ENCODE measurements around the gene LPP.

The LPP gene

DNA sequence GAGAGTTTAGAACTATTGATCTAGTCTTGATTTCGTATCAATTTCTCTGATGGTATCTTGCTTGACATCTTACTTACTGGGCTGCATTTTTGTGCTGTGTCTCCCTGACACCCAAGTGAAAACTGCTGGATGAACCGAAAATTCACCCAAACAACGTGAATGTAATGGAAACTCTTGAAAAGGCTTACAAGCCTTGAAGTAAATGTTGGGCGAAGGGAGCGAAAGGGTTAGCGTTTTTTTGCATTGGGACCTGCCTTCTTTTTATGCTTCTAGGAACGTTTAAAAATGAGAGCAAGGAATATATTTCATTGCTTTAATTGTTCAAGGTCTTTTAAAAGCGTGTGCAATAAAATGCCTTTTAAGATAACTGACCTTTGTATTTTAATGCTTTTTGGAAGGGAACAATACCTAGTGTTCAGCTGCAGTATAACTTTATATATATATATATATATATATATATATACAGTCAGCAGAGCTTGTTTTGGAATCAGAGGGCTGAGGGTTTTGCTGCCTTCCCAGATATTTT, 94.1 kb downstream of the LPP start:
- DNase-seq (ENCODE audit: low read depth), result no peak

DNA sequence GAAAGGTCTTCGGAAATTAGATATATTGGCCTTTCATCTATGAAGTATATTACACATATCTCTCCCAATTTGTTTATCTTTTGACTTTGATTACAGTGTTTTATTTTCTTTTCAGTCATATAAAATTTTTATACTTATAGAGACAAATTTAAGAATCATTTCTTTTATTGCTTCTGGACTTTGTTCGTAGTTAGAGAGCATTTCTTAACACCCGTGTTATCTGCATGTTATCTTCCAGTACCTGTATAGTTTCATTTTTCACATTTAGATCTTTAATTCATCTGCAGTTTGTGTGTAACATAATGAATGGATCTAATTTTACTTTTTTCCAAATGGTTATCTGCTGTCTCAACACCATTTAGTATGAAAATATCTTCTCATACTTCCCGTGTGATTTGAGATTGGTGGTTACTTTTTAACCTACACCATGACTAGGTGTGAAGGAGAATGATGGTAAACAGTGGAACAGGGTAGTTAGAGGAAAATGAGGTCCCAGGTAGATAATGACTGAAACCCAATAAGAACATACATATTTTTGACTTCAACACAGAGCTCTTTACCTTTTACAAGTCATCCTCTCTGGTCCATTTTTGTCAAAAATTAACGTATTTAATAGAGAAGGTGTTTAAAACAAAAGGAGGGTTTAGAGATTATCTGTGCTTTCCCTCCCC, 99.3 kb downstream of the LPP start:
- no peak for DNase-seq (ENCODE audit: low read depth)

DNA sequence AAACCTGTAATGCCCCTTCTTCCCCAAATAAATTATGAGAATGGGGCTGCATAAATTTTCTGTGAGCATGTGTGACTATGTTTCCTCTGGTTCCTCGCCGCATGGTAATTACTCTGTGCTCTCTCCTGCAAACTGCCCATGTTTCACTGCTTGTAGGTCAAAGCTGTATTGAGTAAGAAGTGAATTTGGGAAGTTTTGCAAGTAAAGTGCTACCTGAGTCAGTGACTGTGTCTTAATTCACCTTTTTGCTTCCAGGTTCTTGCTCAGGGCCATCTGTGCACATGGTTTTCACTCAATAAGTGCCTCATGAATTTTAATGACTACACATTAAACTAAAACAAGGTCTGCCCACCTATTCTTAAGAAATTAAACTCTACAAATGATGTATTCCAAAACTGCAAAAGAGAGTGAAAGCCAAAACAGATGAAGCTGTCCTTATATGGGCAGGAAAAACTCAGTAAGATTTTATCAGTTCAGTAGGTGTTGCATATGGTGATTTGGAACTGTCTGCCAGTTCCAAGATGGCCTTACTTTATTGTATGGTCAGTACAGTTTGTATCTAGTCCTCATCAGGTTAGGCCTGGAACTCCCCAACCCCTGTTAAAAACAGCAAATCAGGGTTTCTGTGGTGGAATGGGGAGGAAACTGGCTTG, 100.0 kb downstream of the LPP start:
- DNase-seq (ENCODE audit: low read depth), result no peak

DNA sequence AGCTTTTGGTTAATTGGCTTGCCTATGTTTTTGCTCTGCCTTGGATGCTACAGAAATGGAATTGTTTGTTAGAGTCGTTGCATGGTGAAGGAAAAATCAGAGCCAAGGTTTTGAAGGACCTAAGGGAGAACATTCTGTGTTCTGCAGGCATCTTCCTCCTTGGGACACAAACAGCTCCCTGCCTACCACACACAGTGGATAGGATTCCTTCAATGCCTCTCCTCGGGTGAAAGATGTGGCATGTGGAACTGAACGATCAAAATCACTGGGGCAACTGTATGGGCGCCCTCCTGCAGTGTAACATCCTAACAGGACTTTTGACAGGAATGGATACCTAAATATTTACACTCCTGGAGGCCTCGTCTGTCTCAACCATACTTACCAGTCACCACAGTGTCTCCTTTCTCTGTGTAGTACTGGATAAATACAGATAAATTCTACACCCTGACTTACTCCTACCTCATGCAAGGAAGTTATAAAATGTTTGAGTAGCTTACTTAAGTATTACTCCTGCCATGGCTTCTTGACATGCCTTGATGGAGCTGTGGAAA, 100.6 kb downstream of the LPP start:
- no peak for DNase-seq (ENCODE audit: low read depth)

DNA sequence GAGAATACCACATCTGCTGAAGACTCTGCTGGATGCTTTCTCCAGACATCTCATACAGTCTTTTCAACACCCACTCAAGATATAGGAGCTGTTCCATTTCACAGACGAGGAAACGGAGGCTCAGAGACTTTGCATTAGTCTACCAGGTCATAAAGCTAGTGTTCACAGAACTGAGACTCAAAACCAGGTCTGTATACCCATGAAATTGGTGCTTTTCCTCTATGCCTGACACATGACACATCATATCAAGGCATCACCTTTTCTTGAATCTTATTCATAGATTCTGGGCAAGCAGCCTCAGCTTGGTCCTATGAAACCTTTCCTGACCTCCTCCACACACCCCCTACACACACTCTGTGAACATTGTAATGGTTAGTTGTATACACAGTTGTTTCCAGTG, 101.2 kb downstream of the LPP start:
- no peak for DNase-seq (ENCODE audit: low read depth)

DNA sequence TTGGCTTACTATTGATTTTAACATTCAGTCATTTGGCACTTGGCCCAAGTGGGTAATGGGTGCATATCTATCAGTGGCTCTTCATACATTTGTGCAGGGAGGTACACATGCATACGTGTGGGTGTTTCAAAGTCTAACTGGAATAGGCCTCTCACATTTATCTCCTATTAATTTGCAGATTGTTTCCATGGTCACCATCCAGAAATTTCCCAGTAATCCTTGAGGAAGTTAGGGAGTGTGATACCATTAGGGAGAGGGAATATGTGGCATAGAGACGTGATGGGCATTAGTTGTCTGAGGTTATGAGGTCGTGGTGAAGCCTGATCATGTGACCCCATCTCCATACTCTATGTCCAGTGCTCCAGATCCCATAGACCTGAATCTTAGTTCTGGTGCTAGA, 102.8 kb downstream of the LPP start:
- DNase-seq (ENCODE audit: low read depth), result no peak

DNA sequence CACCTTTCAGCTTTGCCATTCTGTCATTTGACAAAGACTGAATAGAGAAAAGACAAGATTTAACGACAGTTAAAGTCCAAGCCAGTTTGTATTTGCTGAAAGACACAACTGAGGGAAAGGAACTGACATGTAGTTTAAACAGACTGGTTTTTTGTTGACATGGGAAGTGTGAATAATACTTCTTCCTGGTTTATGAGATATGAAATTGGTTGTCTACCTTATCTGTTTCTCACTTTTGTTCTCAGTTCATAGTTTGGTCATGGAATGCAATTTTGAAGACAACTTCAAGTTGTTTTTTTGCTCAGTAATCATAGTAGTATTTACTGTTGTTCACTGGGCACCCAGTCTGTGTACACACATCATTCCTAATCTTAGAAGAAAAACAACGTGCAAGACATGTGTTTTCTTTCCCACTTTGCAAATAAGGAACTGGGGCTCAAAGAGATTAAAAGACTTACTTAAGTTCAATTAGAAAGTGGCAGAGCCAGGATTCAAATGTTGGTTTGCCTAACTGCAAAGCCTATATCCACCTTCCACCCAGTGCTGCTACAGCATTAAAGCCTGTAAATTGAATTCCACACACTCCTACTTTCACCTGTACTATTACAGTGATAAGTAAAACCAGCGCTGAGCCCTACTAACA, 103.5 kb downstream of the LPP start:
- no peak for DNase-seq (ENCODE audit: low read depth)

DNA sequence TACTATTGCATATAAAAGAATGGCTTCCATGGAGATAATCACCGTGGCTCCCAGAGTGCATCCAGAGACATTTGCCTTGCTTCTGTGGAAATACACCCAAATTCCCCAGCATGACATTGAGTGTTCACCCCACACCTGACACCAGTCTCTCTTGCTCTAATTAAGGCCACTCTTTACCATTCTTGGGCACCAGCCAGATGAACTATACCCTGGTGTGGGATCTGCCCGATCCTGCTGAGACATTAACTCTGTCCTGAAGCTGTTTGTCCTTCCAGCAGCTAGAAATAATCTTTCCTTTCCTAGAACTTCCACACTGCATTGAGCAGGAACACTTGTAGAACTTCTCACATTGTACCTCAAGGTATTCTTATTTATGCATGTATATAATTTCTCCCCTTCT, 105.2 kb downstream of the LPP start:
- DNase-seq (ENCODE audit: low read depth), result no peak

DNA sequence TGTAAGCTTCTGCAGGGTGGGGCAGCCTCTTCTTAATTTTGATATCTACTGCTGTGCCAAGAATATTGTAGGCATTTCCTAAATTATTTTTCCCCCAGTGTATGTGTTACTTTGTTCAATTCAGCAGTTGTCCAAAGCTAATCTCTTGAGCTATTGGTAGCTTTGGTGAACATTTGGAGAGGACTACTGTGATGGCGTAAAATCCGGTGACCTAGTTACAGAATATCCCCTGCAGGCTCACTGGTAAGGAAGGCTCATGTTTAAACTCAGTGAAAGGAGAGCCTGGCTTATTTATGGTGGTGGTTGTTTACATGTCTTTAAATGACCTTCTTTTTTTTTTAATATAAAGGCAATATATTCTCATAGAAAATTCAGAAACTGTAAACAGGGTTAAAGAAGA, 105.6 kb downstream of the LPP start:
- DNase-seq (ENCODE audit: low read depth), result no peak

DNA sequence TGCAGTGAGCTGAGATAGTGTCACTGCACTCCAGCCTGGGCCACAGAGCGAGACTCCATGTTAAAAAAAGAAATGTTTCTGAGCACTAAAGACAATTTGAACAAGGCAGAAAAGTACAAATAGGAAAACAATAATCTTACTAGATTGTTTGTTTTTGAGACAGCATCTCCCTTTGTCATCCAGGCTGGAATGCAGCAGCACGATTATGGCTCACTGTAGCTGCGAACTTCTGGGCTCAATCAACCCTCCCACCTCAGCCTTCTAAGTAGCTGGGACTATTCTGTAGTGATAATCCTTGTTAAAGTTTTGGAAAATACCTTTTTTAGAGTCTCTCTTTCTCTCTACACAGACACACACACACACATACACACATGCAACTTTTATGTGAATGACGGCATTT, 107.1 kb downstream of the LPP start:
- peak; percentile 51 for DNase-seq (ENCODE audit: low read depth)

DNA sequence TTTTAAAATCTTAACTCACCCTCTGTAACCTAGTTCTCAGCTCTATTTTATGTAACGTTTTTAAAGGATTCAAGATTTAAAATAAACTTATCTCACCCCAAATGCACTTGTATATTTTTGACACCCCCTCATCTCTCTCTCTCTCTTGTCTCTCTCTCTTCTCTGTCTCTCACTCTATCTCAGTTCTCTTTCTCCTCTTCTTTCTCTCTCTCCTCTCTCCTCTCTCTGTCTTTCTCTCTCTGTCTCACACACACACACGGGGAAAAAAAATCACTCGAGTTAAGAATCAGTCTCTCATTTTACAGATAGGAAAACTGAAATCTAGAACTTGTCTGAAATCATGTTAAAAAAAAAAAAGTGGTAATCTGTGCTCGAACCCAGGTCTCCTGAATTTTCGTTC, 108.5 kb downstream of the LPP start:
- DNase-seq (ENCODE audit: low read depth), result no peak

DNA sequence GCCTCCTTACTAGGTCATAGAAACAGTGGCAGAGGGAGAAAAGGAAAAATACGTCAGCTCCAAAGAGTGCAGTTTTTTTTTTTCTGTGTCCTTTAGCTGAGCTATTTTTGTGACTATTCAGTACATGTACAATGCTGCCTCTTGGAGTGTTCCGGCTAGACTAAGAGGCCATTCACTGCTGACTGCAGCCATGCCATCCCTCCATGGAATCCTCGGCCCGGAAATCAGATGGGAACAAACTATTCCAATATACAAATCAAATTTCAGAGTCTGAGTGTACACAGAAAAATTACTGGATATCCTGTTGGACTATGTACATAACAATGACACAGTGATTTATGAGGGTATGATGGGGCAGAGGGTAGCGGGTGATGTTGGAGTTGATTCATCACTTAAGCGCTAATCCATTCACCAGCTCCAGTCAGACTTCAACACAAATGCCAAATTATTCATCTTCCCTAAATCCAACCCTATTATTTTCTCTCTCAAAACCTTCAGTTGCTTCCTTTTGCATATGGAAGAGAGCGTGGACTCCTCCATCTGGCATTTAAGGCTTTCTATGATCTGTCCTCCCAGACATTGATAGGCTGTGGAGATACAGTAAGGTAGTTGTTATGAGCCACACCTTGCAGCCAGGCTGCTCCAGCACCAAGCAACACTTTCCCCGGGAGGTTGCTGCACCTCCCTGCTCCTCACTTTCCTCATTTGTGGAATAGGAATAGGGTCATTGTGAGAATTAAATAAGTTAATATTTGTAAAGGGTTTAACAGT, 109.1 kb downstream of the LPP start:
- DNase-seq (ENCODE audit: low read depth), result peak; percentile 96

DNA sequence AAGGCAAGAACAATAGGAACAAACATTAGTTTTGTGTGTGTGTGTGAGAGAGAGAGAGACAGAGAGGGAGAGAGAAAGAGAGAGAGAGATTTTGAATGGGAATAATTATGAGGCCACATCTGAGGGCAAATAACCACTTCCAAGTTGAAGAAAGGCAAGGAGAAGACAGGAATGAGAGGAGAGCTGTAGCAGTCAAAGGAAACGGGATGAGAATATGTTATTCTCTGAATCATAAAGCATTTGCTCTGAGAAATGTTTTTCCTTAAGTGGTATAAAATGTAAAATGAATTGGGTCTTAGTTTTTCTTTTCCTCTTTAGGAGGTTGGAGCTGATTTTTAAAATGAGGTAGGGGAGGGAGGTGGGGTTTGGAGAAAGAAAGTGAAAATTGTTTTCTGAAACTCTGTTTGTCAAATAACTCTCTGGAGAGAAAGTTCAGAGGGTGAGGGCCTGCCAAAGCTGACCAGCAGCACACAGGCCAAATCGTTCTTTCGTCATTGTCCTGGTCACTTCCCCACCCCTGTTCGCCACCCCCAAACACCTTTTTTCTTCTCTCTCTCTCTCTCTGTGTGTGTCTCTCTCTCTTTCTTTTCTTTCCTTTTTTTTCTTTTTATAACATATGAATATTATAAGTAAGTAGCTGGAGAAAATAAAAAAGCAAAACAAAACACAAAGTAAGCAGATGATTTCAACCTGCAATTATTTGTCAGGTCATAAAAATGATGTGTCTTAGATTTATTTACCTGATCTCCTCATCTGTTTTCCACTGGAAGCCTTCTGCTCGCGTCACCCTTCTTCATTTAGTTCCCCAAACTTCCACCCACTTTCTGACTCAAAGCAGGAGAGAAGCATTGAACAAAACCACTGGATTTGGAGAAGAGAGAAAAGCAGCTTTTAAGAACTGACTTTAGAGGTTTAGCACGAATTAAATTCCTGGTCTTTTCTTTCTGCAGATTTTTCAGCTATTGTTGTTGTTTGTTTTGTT, 110.6 kb downstream of the LPP start:
- peak; percentile 74 for DNase-seq (ENCODE audit: low read depth)

DNA sequence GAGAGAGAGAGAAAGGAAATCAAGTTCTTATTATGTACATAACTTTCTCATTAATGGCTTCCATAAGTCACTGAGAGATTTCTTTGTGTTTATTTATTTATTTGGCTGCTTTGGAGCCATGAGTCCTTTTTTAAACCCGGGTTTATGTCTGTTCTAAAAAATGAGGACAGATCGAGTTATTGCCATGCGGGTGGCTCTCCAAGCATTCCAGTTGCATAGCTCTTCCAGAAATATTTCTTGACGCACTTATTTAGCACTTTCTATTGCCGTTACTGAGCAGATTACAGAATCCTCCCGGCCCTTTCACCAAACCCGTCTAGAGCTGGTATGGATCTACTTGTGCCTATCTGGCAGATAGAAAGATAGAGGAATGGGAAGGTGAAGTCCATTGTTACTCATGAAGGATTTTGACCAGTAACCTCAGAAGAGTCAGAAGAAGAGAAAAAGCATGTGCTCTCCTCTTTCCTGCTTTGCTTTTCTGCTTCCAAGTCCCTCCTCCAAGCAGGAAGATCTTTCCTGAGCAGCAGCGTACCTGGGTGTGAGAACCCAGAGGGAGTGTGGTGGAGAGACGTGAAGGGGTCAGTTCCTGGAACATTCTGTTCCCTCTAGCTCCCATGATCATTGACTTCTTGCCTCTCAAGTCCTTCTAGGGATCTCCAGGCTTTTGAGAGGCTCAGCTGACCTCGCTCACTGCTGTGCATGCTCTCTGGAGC, 112.8 kb downstream of the LPP start:
- DNase-seq (ENCODE audit: low read depth), result peak; percentile 77

DNA sequence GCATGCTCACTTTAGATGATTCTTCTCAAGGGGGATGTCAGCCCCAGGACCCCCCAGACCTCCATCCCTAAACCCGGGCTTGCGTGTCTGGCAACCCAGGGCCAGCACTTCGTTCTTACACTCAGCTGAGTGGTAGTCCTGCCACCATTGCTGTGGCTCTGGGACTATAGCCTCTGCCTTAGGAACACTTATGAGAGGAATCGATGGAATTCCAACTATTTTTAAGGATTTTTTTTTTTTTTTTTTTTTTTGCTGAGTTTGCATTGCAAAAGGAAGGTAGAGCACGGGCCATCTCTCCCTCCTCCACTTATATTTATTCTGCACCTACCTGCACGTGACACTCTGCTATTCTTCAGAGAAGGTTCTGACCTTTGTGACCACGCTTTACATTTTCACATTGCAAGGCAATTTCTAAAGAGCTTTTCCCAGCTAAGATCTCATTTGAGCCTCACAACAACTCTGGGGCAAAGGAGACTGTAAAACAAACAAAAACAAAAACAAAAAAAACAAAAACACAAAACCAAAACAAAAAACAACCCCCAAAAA, 113.9 kb downstream of the LPP start:
- no peak for DNase-seq (ENCODE audit: low read depth)

DNA sequence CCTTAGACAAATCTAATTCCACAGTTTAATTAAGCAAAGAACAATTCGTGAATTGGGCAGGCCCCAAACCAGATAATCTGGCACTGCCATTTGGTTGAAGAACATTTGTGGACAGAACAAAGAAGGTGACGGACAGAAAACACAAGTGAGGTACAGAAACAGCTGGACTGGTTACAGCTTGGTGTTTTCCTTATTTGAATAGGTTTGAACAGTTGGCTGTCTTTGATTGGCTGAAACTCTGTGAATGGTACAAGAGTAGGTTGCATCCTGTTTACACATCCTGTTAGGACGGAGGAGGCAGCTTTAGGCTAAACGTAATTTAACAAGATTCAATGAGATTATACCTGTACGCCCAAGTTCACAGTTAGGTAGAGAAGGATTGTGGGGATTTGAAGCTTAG, 114.4 kb downstream of the LPP start:
- DNase-seq (ENCODE audit: low read depth), result no peak

DNA sequence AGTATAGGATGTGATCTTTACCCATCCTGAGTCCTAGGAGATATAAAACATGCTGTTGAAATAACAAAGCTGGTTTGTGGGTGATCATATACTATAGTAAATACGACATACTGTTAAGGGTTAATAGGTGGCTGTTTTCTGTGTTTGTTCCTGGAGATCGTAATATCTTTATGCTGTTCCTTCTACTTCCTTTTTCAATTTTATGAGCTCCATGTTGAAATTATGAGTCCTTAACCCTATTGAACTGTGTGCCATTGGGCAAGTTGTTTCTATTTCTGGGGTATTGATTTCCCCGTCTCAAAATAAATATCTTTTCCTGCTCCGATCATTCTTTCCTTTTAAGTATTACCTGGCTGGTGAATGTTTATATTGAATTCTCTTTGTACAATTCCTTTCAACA, 115.1 kb downstream of the LPP start:
- no peak for DNase-seq (ENCODE audit: low read depth)

DNA sequence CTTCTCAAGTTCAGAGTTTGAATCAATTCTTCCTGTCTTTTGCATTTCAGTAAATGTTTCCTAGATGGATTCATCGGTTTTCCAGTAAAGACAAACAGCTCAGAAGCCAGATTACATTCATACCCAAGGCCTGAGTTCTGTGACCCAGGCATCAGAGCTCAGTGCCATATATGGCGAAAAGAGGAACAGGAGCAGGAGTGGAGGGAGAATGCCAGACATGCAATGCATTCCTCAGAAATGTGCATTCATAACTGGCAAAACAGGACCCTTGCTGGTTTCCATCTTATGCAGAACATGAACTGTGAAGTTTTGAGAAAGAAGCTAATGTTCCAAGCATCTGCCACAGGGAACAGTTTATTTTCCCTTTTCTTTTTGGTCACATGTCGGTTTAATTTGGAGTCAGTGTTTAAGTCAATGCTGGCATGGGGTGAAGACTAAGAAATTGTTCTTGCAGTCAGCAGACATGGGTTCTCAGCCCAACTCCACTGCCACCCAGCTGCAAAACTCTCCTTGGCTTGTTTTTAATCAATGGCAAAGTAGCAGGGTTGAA, 116.5 kb downstream of the LPP start:
- peak; percentile 89 for DNase-seq (ENCODE audit: low read depth)

DNA sequence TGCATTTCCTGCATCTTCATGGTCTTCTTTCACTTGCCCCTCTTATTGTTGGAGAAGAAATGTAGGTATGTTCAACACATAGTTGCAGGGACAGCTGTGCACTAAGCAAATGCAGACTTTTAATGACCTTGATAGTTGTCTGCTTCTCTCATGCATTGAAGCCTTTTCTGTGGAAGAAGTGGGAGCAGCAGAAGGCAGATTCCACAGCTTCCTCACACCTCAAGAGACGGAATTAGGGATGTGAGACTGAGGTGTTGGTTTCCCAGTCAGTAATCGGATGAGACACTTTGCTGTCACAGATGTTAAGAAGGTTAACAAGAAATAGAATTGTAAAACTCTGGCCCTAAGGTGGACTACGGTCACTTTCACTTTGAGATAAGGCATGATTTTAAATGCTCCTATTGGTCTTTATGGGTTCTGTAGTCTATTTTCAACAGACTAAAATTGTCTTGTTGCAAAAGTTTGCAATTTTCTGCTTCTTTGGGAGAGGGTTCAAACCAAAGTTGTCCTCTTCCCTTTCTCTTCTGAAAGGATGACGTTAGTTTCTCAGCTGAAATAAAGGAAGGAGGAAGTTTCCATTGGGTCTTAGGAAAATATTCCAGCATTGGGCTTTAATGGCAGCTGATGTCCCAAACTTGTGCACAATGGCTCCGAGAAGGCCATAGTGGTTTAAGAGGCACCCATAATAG, 117.4 kb downstream of the LPP start:
- no peak for DNase-seq (ENCODE audit: low read depth)

All from ELR (cell line).